GM12873 (cell line): ENCODE results near the gene CCM2L.

Experiments used
- CTCF ChIP-seq: IDR thresholded peaks from 2 replicates; pipeline ENCODE4 v1.5.1; 2012; ENCODE audit warnings: low read depth, mild to moderate bottlenecking, moderate library complexity, low read length, control low read depth; ENCODE audit not compliant: insufficient read depth; ENCODE audit errors: missing control alignments

CCM2L gene

GRCh38 chr20:32064667-32065066 is 54.4 kb downstream of the CCM2L start:
- no peak for TF ChIP-seq CTCF

- TF ChIP-seq CTCF, result no peak
These were observed 57.1 kb downstream of the CCM2L start for GRCh38 chr20:32067234-32067821.

GRCh38 chr20:32068174-32068573 is 57.9 kb downstream of the CCM2L start:
- TF ChIP-seq CTCF, result no peak

GRCh38 chr20:32069711-32070110 is 59.5 kb downstream of the CCM2L start:
- no peak for TF ChIP-seq CTCF

GRCh38 chr20:32070282-32070681 is 60.0 kb downstream of the CCM2L start:
- no peak for TF ChIP-seq CTCF

- TF ChIP-seq CTCF, result no peak
These were observed 60.5 kb downstream of the CCM2L start for GRCh38 chr20:32070690-32071213.

- TF ChIP-seq CTCF, result no peak
These were observed 61.3 kb downstream of the CCM2L start for GRCh38 chr20:32071395-32072167.
